Measurements from ENCODE around the gene OAF.

The OAF gene

GRCh38 chr11:120259988-120260565 is 49.2 kb downstream of the OAF start:
- no peak overlapping the region for H3K27ac ChIP-seq (replicated peaks)
- no peak for DNase-seq (ENCODE audit: low read depth in 1 of 2, low spot score in 1 of 2)
- H3K4me3 ChIP-seq (replicated peaks; ENCODE audit: insufficient read depth, low read length), result no peak overlapping the region
- peaks cover 18% of the 10 kb centered on the region for H3K27me3 ChIP-seq (ENCODE audit: insufficient read depth, poor library complexity, severe bottlenecking)
- TF ChIP-seq, protein P1, sequence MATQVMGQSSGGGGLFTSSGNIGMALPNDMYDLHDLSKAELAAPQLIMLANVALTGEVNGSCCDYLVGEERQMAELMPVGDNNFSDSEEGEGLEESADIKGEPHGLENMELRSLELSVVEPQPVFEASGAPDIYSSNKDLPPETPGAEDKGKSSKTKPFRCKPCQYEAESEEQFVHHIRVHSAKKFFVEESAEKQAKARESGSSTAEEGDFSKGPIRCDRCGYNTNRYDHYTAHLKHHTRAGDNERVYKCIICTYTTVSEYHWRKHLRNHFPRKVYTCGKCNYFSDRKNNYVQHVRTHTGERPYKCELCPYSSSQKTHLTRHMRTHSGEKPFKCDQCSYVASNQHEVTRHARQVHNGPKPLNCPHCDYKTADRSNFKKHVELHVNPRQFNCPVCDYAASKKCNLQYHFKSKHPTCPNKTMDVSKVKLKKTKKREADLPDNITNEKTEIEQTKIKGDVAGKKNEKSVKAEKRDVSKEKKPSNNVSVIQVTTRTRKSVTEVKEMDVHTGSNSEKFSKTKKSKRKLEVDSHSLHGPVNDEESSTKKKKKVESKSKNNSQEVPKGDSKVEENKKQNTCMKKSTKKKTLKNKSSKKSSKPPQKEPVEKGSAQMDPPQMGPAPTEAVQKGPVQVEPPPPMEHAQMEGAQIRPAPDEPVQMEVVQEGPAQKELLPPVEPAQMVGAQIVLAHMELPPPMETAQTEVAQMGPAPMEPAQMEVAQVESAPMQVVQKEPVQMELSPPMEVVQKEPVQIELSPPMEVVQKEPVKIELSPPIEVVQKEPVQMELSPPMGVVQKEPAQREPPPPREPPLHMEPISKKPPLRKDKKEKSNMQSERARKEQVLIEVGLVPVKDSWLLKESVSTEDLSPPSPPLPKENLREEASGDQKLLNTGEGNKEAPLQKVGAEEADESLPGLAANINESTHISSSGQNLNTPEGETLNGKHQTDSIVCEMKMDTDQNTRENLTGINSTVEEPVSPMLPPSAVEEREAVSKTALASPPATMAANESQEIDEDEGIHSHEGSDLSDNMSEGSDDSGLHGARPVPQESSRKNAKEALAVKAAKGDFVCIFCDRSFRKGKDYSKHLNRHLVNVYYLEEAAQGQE (IDR thresholded peaks at IDR 0.05; ENCODE audit: insufficient replicate concordance, low read depth), result no peak
- no peak for TF ChIP-seq SPI1 (IDR thresholded peaks at IDR 0.05; ENCODE audit: borderline replicate concordance, low read depth)
- TF ChIP-seq POLR2AphosphoS5 (IDR thresholded peaks at IDR 0.05; ENCODE audit: low read depth), result no peak
- TF ChIP-seq GABPA (IDR thresholded peaks at IDR 0.05; ENCODE audit: low read depth), result no peak
- TF ChIP-seq, protein P2, sequence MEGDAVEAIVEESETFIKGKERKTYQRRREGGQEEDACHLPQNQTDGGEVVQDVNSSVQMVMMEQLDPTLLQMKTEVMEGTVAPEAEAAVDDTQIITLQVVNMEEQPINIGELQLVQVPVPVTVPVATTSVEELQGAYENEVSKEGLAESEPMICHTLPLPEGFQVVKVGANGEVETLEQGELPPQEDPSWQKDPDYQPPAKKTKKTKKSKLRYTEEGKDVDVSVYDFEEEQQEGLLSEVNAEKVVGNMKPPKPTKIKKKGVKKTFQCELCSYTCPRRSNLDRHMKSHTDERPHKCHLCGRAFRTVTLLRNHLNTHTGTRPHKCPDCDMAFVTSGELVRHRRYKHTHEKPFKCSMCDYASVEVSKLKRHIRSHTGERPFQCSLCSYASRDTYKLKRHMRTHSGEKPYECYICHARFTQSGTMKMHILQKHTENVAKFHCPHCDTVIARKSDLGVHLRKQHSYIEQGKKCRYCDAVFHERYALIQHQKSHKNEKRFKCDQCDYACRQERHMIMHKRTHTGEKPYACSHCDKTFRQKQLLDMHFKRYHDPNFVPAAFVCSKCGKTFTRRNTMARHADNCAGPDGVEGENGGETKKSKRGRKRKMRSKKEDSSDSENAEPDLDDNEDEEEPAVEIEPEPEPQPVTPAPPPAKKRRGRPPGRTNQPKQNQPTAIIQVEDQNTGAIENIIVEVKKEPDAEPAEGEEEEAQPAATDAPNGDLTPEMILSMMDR (IDR thresholded peaks at IDR 0.05; ENCODE audit: insufficient read depth, low read length), result no peak

- H3K27ac ChIP-seq (replicated peaks), result no peak overlapping the region
- no peak overlapping the region for H3K4me3 ChIP-seq (replicated peaks; ENCODE audit: insufficient read depth, low read length)
- TF ChIP-seq, protein P1 (IDR thresholded peaks at IDR 0.05; ENCODE audit: insufficient replicate concordance, low read depth), result no peak
- TF ChIP-seq, protein P2 (IDR thresholded peaks at IDR 0.05; ENCODE audit: insufficient read depth, low read length), result no peak
- TF ChIP-seq SPI1 (IDR thresholded peaks at IDR 0.05; ENCODE audit: borderline replicate concordance, low read depth) (no peak), GABPA (IDR thresholded peaks at IDR 0.05; ENCODE audit: low read depth) (no peak), POLR2AphosphoS5 (IDR thresholded peaks at IDR 0.05; ENCODE audit: low read depth) (no peak)
- DNase-seq (ENCODE audit: low read depth in 1 of 2, low spot score in 1 of 2), result no peak
- H3K27me3 ChIP-seq (ENCODE audit: insufficient read depth, poor library complexity, severe bottlenecking), result peaks cover 15% of the 10 kb centered on the region
Measured at GRCh38 chr11:120260616-120261015, 49.8 kb downstream of the OAF start.

GRCh38 chr11:120261321-120261720 is 50.5 kb downstream of the OAF start:
- H3K4me3 ChIP-seq (replicated peaks; ENCODE audit: insufficient read depth, low read length), result no peak overlapping the region
- peaks cover 8% of the 10 kb centered on the region for H3K27me3 ChIP-seq (ENCODE audit: insufficient read depth, poor library complexity, severe bottlenecking)
- TF ChIP-seq SPI1 (IDR thresholded peaks at IDR 0.05; ENCODE audit: borderline replicate concordance, low read depth) (no peak), POLR2AphosphoS5 (IDR thresholded peaks at IDR 0.05; ENCODE audit: low read depth) (no peak)
- TF ChIP-seq, protein P2 (IDR thresholded peaks at IDR 0.05; ENCODE audit: insufficient read depth, low read length), result no peak
- no peak overlapping the region for H3K27ac ChIP-seq (replicated peaks)
- no peak for DNase-seq (ENCODE audit: low read depth in 1 of 2, low spot score in 1 of 2)

DNA sequence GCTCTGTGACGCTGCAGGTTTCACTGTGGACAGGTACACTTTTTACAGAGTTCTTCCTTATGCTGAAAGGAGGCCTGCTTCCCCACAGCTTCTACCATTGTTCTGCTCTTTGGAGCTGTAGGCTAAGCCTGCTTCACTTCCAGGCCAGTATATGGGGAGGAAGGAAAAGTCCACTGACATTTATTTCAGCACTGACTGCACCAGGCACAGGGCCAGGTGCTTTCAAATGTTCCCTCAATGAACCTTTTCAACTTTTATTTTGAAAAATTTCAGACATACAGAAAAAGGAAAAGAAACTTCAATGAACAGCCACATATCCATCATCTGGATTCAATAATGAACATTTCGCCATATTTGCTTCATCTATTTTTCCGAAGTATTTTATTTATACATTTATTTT is 51.1 kb downstream of the OAF start:
- Histone ChIP-seq H3K4me3 (replicated peaks; ENCODE audit: insufficient read depth, low read length) (no peak overlapping the region), H3K27me3 (ENCODE audit: insufficient read depth, poor library complexity, severe bottlenecking) (peaks cover 6% of the 10 kb centered on the region), H3K27ac (replicated peaks) (no peak overlapping the region)
- DNase-seq (ENCODE audit: low read depth in 1 of 2, low spot score in 1 of 2), result no peak
- TF ChIP-seq POLR2AphosphoS5 (IDR thresholded peaks at IDR 0.05; ENCODE audit: low read depth) (no peak), SPI1 (IDR thresholded peaks at IDR 0.05; ENCODE audit: borderline replicate concordance, low read depth) (no peak), GABPA (IDR thresholded peaks at IDR 0.05; ENCODE audit: low read depth) (no peak)
- TF ChIP-seq, protein P2 (IDR thresholded peaks at IDR 0.05; ENCODE audit: insufficient read depth, low read length), result no peak
- TF ChIP-seq, protein P1 (IDR thresholded peaks at IDR 0.05; ENCODE audit: insufficient replicate concordance, low read depth), result no peak
